Measurements from ENCODE around the gene PKDREJ.

DNA sequence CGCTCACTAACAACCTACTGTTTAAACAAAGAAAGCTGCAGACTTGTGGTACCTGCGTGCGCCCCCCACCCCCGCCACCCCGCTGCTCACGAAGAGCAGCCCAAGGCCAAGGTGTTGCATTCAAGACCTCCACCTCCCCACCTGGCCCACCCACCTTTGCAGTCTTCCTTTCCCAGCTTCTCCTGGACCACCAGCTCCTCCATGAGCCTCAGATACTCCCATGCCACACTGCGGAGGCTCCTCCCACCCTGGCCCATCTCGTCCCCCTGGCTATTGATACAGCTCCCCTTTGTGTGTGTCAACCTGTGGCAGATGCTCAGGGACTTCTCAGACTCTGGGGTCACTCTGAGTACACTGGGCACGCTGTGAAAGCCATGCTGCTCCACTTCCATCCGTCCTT is 17.0 kb downstream of the PKDREJ start:
- TF ChIP-seq, protein P1, sequence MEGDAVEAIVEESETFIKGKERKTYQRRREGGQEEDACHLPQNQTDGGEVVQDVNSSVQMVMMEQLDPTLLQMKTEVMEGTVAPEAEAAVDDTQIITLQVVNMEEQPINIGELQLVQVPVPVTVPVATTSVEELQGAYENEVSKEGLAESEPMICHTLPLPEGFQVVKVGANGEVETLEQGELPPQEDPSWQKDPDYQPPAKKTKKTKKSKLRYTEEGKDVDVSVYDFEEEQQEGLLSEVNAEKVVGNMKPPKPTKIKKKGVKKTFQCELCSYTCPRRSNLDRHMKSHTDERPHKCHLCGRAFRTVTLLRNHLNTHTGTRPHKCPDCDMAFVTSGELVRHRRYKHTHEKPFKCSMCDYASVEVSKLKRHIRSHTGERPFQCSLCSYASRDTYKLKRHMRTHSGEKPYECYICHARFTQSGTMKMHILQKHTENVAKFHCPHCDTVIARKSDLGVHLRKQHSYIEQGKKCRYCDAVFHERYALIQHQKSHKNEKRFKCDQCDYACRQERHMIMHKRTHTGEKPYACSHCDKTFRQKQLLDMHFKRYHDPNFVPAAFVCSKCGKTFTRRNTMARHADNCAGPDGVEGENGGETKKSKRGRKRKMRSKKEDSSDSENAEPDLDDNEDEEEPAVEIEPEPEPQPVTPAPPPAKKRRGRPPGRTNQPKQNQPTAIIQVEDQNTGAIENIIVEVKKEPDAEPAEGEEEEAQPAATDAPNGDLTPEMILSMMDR (IDR thresholded peaks at IDR 0.05; ENCODE audit: low read length) = no peak
- no peak for TF ChIP-seq EZH2 (IDR thresholded peaks at IDR 0.05; ENCODE audit: borderline replicate concordance, low read length)

All from OCI-LY1 (cell line).